SK-MEL-5 (cell line): ENCODE data around the gene ANKRD2. TPM values are rescaled to one million over a fixed set of nuclear protein-coding genes. Genes with fewer than 3 reads are reported as not detected.

Experiments used
- DNase-seq: peaks from one replicate; pipeline ENCODE4 v3.0.0-alpha.2; 2016; ENCODE audit warnings: low read depth, low spot score
- in situ Hi-C: cut with HindIII; loops from 2 replicates; pipeline ENCODE4 v1.10.0; 2016; ENCODE audit warnings: low sequenced_read_pairs, high pct_unique_total_duplicates, low pct_unique_long_range_greater_than_20kb
- total RNA-seq: library from RNA; depleted of rRNA; stranded (reverse); fragments of >200 nt; shearing (Covaris generic); gene quantifications from 2 replicates; pipeline ENCODE4 v1.2.3, GENCODE V29; 2014

The ANKRD2 gene
- total RNA-seq, 1 experiment from 2014 or later = not detected

DNA sequence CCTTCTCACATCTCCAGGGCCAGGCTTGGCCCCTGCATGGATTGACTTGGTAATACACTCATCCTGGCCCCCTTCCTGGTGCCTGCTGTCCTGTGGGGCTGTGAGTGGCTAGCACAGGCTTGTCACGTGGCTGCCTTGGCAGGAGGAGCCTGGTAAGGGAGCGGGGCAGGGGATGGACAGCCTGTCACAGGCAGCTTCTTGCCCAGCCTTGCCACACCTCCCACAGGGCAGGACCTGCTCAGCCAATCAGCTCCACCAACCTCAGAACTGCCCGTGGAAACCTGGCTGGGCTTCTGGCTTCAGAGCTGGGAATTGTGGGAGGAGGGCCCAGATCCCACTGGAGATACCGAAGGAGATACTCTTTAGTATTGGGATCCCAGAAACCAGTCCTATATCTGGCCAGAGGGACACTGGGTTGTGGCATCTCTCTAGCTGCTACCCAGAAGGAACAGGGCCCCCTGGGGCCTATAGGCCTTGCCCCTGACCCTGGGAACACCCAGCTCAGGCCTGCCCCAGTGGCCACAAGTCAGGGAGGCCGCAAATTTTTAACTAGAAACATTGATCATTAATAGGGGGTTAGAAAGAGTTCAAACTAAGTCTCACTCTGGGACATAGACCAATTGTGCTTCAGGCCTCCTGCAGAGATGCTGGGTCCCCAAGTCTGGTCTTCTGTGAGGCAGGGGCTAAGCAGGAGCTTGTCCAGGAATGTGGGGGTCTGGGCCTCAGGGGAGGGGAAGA is 11.7 kb downstream of the ANKRD2 start, which contains the start of gene HOGA1:
Gene HOGA1, plus strand, starts transcription at position 330 of the 738 bp plus-strand sequence. Its CDS starts 315 bp downstream, at position 645.
- peak; percentile 92 for DNase-seq

DNA sequence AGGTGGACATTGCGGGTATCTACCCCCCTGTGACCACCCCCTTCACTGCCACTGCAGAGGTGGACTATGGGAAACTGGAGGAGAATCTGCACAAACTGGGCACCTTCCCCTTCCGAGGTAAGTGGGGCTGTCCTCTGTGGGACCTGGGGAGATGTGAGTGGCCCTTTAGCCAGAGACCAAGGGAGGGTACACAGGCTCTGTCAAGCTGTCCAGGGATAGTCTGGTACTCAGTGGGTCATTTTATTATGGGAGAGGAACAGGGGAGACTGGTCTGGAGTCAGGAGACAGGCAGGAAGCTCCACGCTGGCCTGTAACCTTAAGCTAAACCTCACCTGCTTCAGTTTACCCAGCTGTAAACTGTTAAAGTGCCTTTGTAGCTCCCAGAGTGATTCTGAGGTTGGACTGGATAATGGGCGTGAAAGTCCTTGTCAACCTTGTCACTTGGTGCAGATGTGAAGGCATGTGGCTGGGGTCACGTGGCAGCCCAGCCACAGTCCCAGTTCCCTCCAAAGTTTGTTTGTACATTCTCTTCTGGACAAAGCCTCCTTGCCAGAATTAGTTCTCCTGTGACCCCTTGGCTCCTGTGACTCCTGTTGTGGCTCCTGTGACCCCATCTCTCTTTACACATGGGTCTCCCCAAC is 12.3 kb downstream of the ANKRD2 start:
- in situ Hi-C loops = no loop called here

More for the DNA sequence above, 11.7 kb downstream of the ANKRD2 start, which contains the start of gene HOGA1:
- in situ Hi-C loops = no loop called here

DNA sequence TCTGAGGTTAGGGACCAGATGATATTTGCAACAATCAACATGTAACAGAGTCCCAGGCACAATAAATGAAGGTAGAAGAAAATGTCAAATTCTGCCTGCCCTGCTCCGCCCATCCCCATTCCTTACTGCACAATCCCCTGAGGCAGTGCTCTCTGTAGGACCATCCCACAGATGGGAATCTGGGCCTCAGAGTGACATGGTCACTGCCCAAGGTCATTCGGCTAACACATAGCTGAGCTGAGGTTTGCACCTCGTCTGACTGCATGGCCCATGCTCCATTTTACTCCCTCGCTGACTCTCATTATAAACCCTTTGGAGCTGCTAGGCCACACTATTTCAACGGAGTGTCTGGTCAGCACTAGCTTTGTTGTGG is 12.8 kb downstream of the ANKRD2 start:
- DNase-seq = no peak
- in situ Hi-C loops = no loop called here

More for the DNA sequence above, 12.3 kb downstream of the ANKRD2 start:
- no peak for DNase-seq

DNA sequence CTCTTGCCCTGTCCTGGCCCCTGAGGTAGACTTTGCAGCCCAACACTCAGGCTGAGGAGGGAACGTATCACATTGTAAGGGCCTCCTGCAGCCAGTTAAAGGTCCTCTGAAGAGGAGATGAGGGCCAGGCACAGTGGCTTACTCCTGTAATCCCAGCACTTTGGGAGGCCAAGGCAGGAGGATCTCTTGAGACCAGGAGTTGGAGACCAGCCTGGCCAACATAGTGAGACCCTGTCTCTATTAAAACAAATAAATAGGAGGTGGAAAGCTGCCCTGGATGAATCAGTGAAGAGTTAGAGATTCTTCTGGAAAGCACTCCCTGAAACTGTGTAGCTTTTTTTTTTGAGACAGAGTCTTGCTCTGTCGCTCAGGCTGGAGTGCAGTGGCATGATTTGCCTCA is 14.6 kb downstream of the ANKRD2 start:
- no peak for DNase-seq
- in situ Hi-C loops = no loop called here

DNA sequence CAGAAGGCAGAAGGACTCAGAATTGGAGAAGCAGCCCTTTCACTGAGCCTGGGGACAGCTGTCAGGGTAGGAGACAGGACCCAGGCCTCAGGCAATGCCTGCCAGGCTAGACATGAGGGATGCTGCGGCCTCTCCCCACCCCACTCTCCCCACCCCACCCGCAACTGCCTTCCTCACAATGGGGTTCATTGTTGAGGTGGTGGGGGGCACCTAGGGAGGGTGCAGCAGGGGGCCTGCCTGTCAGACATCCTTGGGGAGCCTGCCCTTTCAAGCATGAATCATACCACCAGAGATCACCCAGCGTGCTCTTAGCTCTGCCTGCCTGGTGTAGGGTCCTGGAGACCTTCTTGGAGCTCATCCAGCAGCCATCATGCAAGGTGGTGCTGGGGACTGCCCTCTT is 16.9 kb downstream of the ANKRD2 start, which contains the start of gene C10orf62:
Gene C10orf62, plus strand, starts transcription at position 243 of the 400 bp plus-strand sequence. CDS start 177 bp downstream, outside the sequence.
- in situ Hi-C loops = no loop called here
- DNase-seq = no peak

DNA sequence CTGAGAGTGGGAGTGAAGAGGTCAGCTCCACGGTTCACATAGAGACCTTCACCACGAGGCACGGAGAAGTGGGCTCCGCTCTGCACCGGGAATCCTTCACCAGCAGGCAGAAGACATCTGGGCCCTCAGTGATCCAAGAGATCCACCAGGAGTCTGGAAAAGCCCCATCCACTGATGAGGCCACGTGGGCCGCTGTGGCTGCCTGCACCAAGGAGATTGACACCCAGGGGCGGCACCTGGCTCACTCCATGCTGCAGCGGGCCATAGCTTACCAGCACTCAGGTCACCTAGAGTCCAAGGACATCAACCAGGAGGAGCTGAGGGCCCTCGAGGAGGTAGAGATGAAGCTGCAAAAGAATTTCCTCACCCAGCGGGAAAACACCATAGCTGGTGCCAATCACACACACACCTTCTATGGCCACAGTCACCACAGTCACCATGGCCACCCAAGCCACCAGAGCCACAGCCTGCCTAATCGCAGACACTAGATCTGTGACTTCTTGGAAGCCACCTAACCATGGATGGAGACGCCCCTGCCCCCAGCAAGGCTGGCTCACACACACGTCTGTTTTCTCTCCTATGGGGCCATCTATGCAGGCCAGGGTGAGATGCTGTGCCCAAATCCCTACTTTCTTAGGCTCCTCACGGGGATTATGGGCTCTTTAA is 17.6 kb downstream of the ANKRD2 start:
- no peak for DNase-seq
- in situ Hi-C loops = no loop called here

DNA sequence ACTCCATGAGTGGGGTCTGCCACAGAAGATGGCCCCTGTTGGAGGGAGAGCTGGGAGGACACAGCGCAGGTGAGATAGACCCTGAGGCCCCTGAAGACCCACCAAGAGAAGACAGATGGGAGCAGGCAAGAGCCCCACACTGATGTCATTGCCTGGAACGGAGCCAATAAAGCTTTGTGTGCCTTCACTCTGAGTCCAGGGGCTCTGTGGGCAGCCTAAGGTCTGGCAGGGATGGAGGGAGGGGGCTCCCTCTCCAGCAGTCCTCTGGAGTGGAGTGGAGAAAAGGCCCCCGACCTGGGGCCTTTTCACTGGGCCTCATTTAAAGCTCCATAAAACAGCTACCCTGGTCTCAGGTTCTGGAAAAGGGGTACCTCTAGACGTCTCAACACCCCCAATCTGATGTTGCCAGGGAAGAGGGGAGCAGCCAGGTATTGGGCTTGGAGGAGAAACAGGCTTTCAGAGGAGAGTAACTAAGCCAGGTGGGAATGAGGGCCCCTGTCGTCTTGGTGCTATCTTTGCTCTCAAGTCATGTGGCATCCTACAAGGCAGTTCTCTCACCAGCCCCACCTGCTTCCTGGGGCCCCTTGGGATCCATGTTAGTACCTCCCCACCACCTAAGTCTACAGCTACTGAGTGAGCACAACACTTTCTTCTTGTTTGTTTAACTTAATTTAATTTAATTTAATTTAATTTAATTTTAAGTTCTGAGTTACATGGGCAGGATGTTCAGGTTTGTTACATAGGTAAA is 18.3 kb downstream of the ANKRD2 start:
- no peak for DNase-seq
- in situ Hi-C loops = no loop called here

DNA sequence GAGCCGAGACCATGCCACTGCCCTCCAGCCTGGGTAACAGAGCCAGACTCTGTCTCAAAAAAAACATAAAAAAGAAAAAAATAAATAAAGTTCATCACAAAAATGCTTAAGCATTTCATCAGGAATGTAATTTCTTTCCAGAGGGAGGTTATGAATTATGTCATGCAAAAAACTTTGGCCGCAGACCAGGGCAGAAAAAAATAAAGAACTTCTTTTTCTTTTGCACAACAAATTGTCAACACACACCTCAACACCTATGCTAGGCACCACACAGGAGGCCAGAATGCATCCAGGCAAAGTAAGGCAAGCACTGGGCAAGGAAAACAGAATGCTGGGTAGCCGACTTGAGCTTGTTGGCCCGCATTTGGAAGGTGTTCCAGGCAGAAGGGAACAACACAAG is 20.8 kb downstream of the ANKRD2 start:
- no peak for DNase-seq
- in situ Hi-C loops = no loop called here

DNA sequence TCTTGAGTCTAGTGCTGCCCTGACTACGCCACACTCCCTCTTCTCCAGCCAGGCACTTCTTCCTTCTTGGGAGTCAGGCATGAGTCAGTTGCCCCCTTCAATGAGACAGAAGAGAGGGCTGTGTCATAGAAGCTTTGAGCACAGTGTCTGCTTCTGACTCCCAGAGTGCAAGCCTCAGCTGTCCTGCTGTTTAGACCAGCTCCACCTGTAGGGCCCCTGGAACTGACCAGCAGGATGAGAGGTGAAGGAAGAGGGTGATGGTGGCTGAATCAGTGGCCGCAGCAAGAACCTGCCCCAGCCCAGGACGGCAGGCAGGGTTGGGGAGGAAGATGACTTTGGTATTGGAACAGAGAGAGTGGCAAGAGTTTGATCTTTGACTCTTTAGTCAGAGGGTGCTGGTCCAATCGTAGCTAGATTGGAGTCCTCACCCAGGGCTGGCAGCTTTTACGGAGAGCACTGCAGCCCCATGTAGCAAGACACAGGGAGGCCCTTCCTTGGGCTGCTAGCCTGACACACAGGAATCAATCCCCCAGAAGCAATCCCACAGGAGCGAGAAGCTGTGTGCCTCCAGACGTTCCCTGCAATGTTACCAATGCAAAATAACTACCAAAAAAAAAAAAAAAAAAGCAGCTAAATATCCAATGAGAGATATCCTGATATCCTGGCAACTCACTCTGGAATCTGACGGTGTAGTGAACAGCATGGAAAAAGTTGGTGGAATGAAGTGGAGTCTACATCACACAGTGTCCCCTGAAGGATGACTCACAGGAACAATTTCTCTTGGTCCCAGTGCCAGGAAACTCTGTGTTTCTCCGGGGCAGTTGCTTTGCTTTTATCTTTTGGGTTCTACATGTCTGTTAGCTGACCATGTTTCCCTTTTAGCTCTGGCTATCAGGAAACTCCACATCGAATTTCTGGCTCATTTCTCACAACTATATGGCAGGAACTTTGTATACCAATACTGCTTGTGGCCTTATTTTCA is 23.8 kb downstream of the ANKRD2 start:
- in situ Hi-C loops = no loop called here
- no peak for DNase-seq

DNA sequence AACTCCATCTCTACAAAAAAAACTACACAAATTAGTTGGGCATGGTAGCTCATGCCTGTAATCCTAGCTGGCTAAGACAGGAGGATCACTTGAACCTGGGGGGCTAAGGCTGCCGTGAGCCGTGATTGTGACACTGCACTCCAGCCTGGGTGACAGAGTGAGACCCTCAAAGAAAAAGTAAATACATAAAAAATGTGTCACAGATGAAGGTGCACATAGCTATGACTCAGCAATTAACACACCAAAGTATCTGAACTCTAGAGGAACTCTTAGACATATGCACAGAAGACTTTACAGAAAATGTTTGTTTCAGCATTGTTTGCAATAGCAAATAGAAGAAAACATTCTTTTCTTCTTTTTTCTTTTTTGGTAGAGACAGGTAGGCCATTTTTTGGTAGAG is 25.2 kb downstream of the ANKRD2 start:
- in situ Hi-C loops = no loop called here
- no peak for DNase-seq

DNA sequence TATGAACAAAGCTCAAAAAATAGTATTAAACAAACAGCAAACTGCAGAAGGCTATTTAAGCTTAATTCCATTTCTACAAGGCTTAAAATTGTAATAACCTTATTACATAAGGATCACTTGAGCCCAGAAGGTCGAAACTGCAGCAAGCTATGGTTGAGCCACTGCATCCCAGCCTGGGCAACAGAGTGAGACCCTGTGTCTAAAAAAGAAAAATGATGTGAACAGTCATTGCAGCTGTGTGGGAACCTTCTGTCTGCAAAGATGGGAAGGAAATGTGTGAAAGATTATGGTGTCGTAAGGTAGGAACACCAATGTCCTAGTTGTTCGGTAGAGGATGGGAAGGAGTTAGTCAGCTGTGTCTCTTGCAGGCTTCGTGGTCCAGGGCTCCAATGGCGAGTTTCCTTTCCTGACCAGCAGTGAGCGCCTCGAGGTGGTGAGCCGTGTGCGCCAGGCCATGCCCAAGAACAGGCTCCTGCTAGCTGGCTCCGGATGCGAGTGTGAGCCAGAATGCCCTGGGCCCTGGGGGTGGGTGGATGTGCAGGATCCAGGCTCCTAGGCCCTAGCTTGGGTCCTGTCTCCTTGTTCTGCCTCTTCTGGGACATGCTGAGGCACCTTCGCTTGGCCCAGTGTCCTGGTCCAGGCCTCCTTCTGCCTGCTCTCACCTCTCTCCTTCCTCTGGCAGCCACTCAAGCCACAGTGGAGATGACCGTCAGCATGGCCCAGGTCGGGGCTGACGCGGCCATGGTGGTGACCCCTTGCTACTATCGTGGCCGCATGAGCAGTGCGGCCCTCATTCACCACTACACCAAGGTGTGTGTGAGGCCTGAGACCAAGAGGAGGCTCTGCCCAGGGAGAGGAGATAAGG is 26.1 kb downstream of the ANKRD2 start:
- in situ Hi-C loops = no loop called here
- DNase-seq = no peak

DNA sequence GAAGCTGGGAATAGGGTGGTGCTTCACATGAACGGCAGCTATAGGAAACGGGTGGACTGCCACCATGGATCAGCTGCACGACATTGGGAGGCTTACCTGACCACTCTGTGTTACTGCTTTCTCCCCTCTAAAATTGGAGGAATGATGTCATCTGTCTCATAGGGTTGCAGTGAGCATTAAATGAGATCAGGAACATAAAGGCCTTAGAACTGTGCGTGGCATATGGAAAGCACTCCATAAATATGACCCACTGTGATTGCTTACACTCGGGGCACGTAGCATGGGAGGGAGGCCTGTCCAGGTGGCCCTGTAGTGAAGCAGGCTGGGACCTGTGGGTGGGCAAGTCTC is 26.7 kb downstream of the ANKRD2 start:
- DNase-seq = no peak
- in situ Hi-C loops = no loop called here

DNA sequence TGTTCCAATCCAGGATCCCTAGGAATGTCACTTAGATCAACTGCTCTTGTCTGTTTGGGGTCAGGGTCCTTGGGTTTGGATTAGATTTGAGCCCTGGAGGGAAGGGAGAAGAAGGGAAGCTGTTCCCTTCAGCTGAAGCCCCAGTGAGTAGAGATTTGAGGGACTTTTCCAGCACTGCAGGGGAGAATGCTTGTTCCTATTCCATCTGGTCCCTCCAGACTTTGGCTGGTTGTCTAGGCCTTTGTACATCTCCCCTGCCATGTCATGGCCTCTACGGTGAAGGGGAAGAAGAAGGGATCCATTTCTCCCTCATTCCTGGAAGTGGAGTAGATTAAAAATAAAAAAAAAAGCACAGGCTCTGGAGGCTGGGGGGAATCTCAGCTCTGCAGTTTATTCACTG is 28.0 kb downstream of the ANKRD2 start:
- no peak for DNase-seq
- in situ Hi-C loops = no loop called here

DNA sequence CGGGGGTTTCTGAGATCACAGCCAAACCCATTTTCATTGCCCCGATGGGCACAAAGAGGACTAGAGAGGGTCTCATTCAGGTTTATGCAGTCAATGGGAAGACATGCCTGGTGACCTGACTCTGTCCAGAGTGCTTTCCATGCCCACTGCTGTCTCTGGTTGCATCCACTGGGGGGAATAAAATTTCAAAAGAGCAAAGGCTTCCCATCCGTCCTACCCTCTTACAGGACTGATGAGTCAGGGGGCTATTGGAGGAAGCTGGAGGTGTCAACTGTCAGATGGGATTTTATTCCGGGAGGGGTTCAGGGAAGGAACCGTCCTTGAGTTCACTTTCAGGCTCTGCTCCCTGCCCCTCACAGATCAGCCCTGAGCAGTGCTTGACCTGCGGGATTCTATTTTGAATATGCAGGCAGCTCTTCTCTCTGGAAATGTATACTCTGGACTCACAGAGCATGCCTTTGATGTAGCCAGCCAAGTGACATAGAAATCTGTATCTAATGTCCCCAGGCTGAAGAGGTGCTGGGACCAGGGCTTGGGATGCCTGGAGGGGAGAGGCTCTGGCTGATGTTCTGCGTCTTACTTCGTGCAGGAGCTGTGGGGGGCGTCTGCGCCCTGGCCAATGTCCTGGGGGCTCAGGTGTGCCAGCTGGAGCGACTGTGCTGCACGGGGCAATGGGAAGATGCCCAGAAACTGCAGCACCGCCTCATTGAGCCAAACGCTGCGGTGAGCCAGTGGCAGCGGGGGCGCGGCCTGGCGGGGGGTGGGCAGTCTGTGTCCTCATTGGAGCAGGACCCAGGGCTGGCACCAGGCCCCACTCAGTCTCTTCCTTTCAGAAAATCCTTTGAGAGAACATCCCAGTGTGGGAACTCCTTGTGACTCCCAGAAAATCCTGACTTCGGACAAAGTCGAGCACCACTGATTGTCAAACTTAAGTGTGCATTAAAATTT is 29.0 kb downstream of the ANKRD2 start:
- in situ Hi-C loops = no loop called here
- no peak for DNase-seq

DNA sequence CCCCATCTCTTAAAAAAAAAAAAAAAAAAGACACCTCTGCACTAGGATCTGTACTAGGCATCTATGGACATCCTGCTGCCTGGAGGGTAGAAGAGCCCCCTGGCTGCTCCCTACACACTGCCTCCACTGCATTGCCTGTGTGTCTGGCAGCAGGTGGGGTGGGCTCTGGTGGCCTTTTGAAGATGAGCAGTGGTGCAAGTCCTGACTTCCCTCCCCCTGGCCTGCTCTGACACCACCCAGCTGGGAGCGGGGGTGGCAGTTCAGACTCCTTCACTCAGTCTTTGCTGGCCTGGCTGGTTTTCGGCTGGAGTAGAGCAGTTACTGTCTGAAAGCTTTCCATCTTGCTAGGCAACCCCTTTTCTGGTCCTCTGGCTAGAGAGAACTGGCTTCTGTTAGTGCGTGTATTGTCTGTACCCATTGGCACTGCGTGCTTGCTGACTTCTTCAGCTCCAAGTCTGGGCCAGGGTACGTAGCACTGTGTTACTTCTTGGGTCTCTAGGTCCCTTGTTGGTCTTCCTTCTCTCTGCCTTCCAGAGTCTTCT is 34.6 kb downstream of the ANKRD2 start:
- in situ Hi-C loops = no loop called here
- DNase-seq = no peak
